HG03045 (cell line): ENCODE data around the gene GBP7.

ENCODE experiments used
- ATAC-seq: cut with Tn5 transposase; IDR thresholded peaks from one replicate; pipeline ENCODE4 v1.9.1; 2021; ENCODE audit warnings: mild to moderate bottlenecking, moderate library complexity; ENCODE audit not compliant: unreplicated experiment

Gene GBP7

DNA sequence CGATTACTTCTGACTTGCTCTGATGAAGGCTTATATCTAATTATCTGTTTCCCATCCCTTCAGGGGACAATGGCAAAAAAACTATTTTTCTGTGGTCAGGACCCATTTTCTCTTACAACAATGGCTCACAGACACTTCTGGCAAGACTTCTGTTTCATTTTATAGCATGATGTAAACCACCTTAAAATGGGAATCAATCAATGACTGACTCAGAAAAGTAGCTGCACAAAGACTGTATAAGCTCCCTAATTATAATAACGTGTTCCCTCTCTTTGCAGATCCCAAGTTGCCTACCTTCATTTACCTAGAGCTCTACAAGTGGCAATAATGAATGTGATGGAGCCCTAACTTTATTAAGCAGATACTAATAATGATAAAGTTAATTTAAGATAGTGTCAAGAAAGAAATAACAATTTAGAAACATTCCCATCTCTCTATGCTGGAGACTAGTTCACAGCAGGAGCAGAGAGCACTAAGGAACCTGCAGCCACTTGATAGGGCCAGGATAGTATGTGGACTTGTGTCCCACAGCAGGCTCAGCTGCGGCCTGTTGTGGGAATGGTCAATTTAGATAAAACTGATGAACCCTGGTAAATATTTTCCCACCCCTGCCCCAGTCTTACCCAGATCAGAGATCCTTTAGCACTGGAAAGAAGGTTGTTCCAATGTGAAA is 50.4 kb downstream of the GBP7 start:
- peak; percentile 38 for ATAC-seq

DNA sequence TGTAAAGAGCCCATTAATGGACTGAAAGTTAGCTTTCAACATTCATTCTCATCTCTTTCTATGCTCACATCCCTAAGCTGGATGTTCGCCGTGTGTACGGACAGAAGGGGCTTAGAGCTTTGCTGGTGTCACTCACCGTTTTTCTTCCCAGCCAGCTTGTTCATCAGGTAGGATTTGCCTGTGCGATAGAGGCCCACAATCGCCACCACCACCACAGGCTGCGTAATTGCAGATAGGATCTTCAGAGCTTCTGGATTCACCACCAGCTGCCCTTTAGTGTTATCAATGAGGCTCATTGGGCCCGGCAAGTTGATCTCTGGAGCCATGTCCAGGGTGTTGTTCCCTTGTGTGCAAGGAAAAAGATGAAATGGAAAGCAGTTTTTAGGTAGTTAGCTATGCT is 54.2 kb downstream of the GBP7 start:
- no peak for ATAC-seq

DNA sequence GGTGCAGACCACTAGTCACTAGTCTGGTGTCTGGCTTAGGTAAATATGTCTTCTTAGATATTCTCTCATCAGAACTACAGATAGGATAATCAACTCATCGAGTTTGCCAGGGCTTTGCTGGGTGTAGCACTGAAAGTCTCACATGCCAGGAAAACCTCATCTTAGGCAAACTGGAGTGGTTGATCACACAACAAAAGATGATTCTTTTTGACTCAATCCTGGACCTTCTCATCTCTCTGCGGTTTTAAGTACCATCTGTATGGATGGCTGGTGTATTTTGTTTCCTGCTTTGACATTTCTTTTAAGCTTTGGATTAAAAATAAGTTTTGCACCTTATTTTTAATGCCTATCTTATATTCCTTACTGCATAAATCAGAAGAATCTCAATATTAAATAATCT is 61.1 kb downstream of the GBP7 start:
- ATAC-seq = no peak

DNA sequence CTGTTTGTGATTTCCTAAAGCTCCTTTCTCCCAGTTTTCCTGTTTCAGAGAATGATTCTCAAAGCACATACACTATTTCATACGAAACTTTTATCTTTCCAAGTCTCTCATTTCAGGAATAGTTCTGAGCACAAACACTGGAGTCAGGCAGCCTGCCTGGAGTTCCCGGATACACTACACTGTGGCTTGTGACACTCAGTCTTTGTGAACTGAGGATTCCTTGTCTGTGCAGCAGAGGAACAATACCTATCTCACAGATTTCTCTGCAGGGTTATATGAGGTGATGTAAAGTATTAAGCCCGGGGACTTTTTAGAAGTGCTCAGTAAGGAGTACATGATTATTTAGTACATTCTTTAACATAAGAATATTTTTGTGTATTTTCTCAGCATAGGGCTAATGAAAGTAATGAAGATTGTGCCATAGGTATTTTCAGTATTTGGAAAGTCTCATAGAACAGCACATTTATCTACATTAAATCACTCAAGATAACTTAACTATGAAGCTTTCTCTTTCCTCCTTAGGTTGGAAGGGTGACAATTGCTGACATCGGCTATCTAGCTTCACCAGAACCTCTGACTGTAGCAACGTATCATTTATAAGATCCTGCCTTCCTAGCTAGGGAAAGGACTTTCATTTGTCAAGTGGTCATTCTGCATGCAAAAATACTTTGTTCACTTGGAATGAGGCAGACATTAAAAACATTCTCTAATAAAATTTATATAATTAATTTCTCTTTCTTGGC is 62.8 kb downstream of the GBP7 start:
- ATAC-seq = no peak

GRCh38 chr1:89104687-89105086 is 71.1 kb downstream of the GBP7 start:
- ATAC-seq = no peak

GRCh38 chr1:89104147-89104546 is 71.7 kb downstream of the GBP7 start:
- ATAC-seq = no peak

GRCh38 chr1:89102021-89102420 is 73.8 kb downstream of the GBP7 start:
- ATAC-seq = no peak

GRCh38 chr1:89100412-89100811 is 75.4 kb downstream of the GBP7 start:
- ATAC-seq = no peak

GRCh38 chr1:89098857-89099256 is 76.9 kb downstream of the GBP7 start:
- no peak for ATAC-seq

- no peak for ATAC-seq
Measured at GRCh38 chr1:89095737-89096136, 80.1 kb downstream of the GBP7 start.

DNA sequence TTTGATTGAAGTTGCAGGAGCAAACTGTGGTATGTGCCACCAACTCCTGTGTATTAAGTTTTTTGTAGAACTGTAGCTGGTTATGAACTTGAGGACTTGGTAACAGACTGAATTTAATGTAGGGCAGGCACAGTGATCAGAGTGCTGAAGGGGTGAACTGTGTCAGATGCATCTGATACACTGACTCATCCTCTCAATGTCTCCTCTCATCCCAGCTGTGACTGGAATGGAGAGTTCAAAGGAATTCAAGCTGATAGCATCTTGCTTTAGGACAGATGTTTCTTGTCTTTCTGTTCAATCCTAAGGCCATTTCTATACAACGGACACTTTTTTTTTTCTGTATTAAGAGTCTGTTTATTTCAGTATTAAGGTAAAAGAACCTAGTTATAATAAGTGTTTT is 85.8 kb downstream of the GBP7 start:
- ATAC-seq = no peak

- ATAC-seq = no peak
Measured at GRCh38 chr1:89088572-89088971, 87.2 kb downstream of the GBP7 start.

- ATAC-seq = no peak
Measured at GRCh38 chr1:89087241-89087640, 88.6 kb downstream of the GBP7 start.

GRCh38 chr1:89085781-89086180 is 90.0 kb downstream of the GBP7 start:
- no peak for ATAC-seq
